GM12865 (cell line): ENCODE data around the gene LDLRAD3.

ENCODE experiments used
- DNase-seq: peaks from one replicate; pipeline ENCODE4 v3.0.0; 2010; ENCODE audit warnings: low read depth
- H3K4me3 ChIP-seq: 2 replicates; pipeline ENCODE4 v1.5.1; 2011; ENCODE audit warnings: mild to moderate bottlenecking, low read depth, low read length, control low read depth
- CTCF ChIP-seq: IDR thresholded peaks from 2 replicates; pipeline ENCODE4 v1.5.1; 2011; ENCODE audit warnings: low read length, control low read depth, low read depth, inconsistent platforms; ENCODE audit not compliant: insufficient read depth; ENCODE audit errors: missing control alignments

Gene LDLRAD3

GRCh38 chr11:36066891-36067290, 123.0 kb downstream of the LDLRAD3 start:
- no peak for DNase-seq
- TF ChIP-seq CTCF, result no peak
- no peak overlapping the region for H3K4me3 ChIP-seq

GRCh38 chr11:36069576-36070212, 125.8 kb downstream of the LDLRAD3 start:
- peak; percentile 34 for DNase-seq
- H3K4me3 ChIP-seq, result no peak overlapping the region

GRCh38 chr11:36070213-36070953, 126.5 kb downstream of the LDLRAD3 start:
- no peak for DNase-seq
- no peak for TF ChIP-seq CTCF
- no peak overlapping the region for H3K4me3 ChIP-seq

More at GRCh38 chr11:36069576-36070212, 125.8 kb downstream of the LDLRAD3 start:
- TF ChIP-seq CTCF, result peak; percentile 15

- no peak for TF ChIP-seq CTCF
- H3K4me3 ChIP-seq, result no peak overlapping the region
- DNase-seq, result no peak
Measured at GRCh38 chr11:36070954-36071330, 127.1 kb downstream of the LDLRAD3 start.

GRCh38 chr11:36071917-36072500, 128.1 kb downstream of the LDLRAD3 start:
- no peak for TF ChIP-seq CTCF
- no peak overlapping the region for H3K4me3 ChIP-seq
- no peak for DNase-seq

GRCh38 chr11:36073411-36074203, 129.7 kb downstream of the LDLRAD3 start:
- H3K4me3 ChIP-seq, result no peak overlapping the region
- peak; percentile 3 for DNase-seq
- no peak for TF ChIP-seq CTCF
